Erythroblast (primary cell): Measurements from ENCODE around the gene RNF113B.

Experiments used
- GATA1 ChIP-seq: IDR thresholded peaks from 2 replicates; pipeline ENCODE4 v1.6.1; 2011; ENCODE audit warnings: low read depth, mild to moderate bottlenecking, control low read depth, low read length, moderate library complexity
- POLR2A ChIP-seq: IDR thresholded peaks from 2 replicates; pipeline ENCODE4 v1.6.1; 2011; ENCODE audit warnings: mild to moderate bottlenecking, low read length

- TF ChIP-seq POLR2A = no peak
- no peak for TF ChIP-seq GATA1
These were observed 30.3 kb upstream of the RNF113B start for GRCh38 chr13:98207416-98207815.
